ENCODE data around the gene ESYT1. TPM values are rescaled to one million over a fixed set of nuclear protein-coding genes. Genes with fewer than 3 reads are reported as not detected.

Gene ESYT1
- total RNA-seq, 3 donors from 2014 or later (not counting 1 experiment from before 2014, with no cell fraction given): 198 to 215 (median 199) TPM

- H3K4me3 Mint-ChIP-seq: peak overlapping the region; percentile 25
- Histone ChIP-seq H3K36me3 (ENCODE audit: control insufficient read depth, insufficient read depth, low read length) (peaks cover 79% of the 10 kb centered on the region), H3K27me3 (ENCODE audit: control insufficient read depth, insufficient read depth, low read length) (no peaks in the 10 kb centered on the region), H3K4me1 (ENCODE audit: control insufficient read depth, insufficient read depth, low read length) (peaks cover 23% of the 10 kb centered on the region), H3K9me3 (ENCODE audit: control insufficient read depth, insufficient read depth, low read length) (no peaks in the 10 kb centered on the region), H3K4me3 (ENCODE audit: low read length) (no peak overlapping the region), H3K27ac (ENCODE audit: low read length) (no peak overlapping the region)
- H3K27ac Mint-ChIP-seq: peak overlapping the region; percentile 80 to 96
- peaks cover 9% of the 10 kb centered on the region for H3K36me3 Mint-ChIP-seq
- ATAC-seq: no peak
- no peak for TF ChIP-seq CTCF (IDR thresholded peaks at IDR 0.05)
- H3K9me3 Mint-ChIP-seq: no peaks in the 10 kb centered on the region
- H3K27me3 Mint-ChIP-seq (ENCODE audit: low read depth in 2 of 2): no peaks in the 10 kb centered on the region
- DNase-seq: no peak
- intact Hi-C loops (cut with micrococcal nuclease): no loop called here
- 98% methylated on average over 16 of the region's 17 CpGs for WGBS (ENCODE audit: insufficient coverage)
- H3K4me1 Mint-ChIP-seq: peaks cover 27 to 38% of the 10 kb centered on the region in 2 donors
These were observed 36.3 kb downstream of the ESYT1 start for GRCh38 chr12:56164345-56164729.

GRCh38 chr12:56165369-56165768 is 37.3 kb downstream of the ESYT1 start:
- H3K36me3 ChIP-seq (ENCODE audit: control insufficient read depth, insufficient read depth, low read length): peaks cover 80% of the 10 kb centered on the region
- no peak overlapping the region for H3K4me3 Mint-ChIP-seq
- peaks cover 13% of the 10 kb centered on the region for H3K4me1 ChIP-seq (ENCODE audit: control insufficient read depth, insufficient read depth, low read length)
- no peak overlapping the region for H3K4me3 ChIP-seq (ENCODE audit: low read length)
- peaks cover 18% of the 10 kb centered on the region for H3K36me3 Mint-ChIP-seq
- H3K9me3 ChIP-seq (ENCODE audit: control insufficient read depth, insufficient read depth, low read length): no peaks in the 10 kb centered on the region
- WGBS (ENCODE audit: insufficient coverage): 94% methylated on average over 4 of the region's 4 CpGs
- H3K27ac ChIP-seq (ENCODE audit: low read length): no peak overlapping the region
- H3K9me3 Mint-ChIP-seq: no peaks in the 10 kb centered on the region
- H3K4me1 Mint-ChIP-seq: peaks cover 17 to 27% of the 10 kb centered on the region in 2 donors
- intact Hi-C loops (cut with micrococcal nuclease): no loop called here
- H3K27ac Mint-ChIP-seq: peak overlapping the region in 1 of 2 donors; percentile 96
- H3K27me3 ChIP-seq (ENCODE audit: control insufficient read depth, insufficient read depth, low read length): no peaks in the 10 kb centered on the region
- TF ChIP-seq CTCF (IDR thresholded peaks at IDR 0.05): no peak
- ATAC-seq (no peak), DNase-seq (no peak)
- no peaks in the 10 kb centered on the region for H3K27me3 Mint-ChIP-seq (ENCODE audit: low read depth in 2 of 2)

GRCh38 chr12:56169229-56169759 is 41.2 kb downstream of the ESYT1 start:
- ATAC-seq: no peak
- Mint-ChIP-seq H3K4me3 (no peak overlapping the region), H3K27me3 (ENCODE audit: low read depth in 2 of 2) (no peaks in the 10 kb centered on the region), H3K4me1 (peaks cover 0 to 3% of the 10 kb centered on the region in 2 donors), H3K36me3 (peaks cover 22% of the 10 kb centered on the region), H3K27ac (peak overlapping the region; percentile 75 to 79), H3K9me3 (no peaks in the 10 kb centered on the region)
- Histone ChIP-seq H3K4me1 (ENCODE audit: control insufficient read depth, insufficient read depth, low read length) (no peaks in the 10 kb centered on the region), H3K27ac (ENCODE audit: low read length) (no peak overlapping the region), H3K4me3 (ENCODE audit: low read length) (no peak overlapping the region), H3K27me3 (ENCODE audit: control insufficient read depth, insufficient read depth, low read length) (no peaks in the 10 kb centered on the region), H3K9me3 (ENCODE audit: control insufficient read depth, insufficient read depth, low read length) (no peaks in the 10 kb centered on the region), H3K36me3 (ENCODE audit: control insufficient read depth, insufficient read depth, low read length) (peaks cover 80% of the 10 kb centered on the region)
- WGBS (ENCODE audit: insufficient coverage): 93% methylated on average over 11 of the region's 11 CpGs
- TF ChIP-seq CTCF (IDR thresholded peaks at IDR 0.05): no peak
- no peak for DNase-seq
- intact Hi-C loops (cut with micrococcal nuclease): no loop called here

- Mint-ChIP-seq H3K9me3 (no peaks in the 10 kb centered on the region), H3K27ac (no peak overlapping the region), H3K36me3 (peaks cover 30% of the 10 kb centered on the region), H3K27me3 (ENCODE audit: low read depth in 2 of 2) (no peaks in the 10 kb centered on the region), H3K4me3 (no peak overlapping the region), H3K4me1 (no peaks in the 10 kb centered on the region)
- peaks cover 76% of the 10 kb centered on the region for H3K36me3 ChIP-seq (ENCODE audit: control insufficient read depth, insufficient read depth, low read length)
- H3K9me3 ChIP-seq (ENCODE audit: control insufficient read depth, insufficient read depth, low read length): no peaks in the 10 kb centered on the region
- no peaks in the 10 kb centered on the region for H3K4me1 ChIP-seq (ENCODE audit: control insufficient read depth, insufficient read depth, low read length)
- intact Hi-C loops (cut with micrococcal nuclease): no loop called here
- H3K4me3 ChIP-seq (ENCODE audit: low read length): no peak overlapping the region
- no peaks in the 10 kb centered on the region for H3K27me3 ChIP-seq (ENCODE audit: control insufficient read depth, insufficient read depth, low read length)
- ATAC-seq: no peak
- DNase-seq: no peak
- no peak for TF ChIP-seq CTCF (IDR thresholded peaks at IDR 0.05)
- 97% methylated on average over 6 of the region's 7 CpGs for WGBS (ENCODE audit: insufficient coverage)
- no peak overlapping the region for H3K27ac ChIP-seq (ENCODE audit: low read length)
These were observed 44.8 kb downstream of the ESYT1 start for GRCh38 chr12:56172839-56173238.

All from natural killer cell (primary cell).